GM18858 (cell line): Measurements from ENCODE around the gene DNM2.

Experiments used
- ATAC-seq: cut with Tn5 transposase; IDR thresholded peaks from one replicate; pipeline ENCODE4 v1.9.1; 2021; ENCODE audit not compliant: unreplicated experiment

The DNM2 gene

GRCh38 chr19:10769533-10770491, 51.9 kb downstream of the DNM2 start:
- ATAC-seq: no peak

GRCh38 chr19:10773969-10774368, 56.1 kb downstream of the DNM2 start:
- ATAC-seq: no peak

DNA sequence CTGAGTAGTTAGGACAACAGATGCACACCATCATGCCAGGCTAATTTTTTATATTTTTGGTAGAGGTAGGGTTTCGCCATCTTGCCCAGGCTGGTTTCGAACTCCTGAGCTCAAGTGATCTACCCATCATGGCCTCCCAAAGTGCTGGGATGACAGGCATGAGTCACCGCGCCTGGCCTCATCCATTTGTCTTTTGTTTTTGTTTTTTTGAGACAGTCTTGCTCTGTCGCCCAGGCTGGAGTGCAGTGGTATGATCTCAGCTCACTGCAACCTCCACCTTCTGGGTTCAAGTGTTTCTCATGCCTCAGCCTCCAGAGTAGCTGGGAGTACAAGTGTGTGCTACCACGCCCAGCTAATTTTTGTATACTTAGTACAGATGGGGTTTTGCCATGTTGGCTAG, 57.0 kb downstream of the DNM2 start:
- ATAC-seq: no peak

DNA sequence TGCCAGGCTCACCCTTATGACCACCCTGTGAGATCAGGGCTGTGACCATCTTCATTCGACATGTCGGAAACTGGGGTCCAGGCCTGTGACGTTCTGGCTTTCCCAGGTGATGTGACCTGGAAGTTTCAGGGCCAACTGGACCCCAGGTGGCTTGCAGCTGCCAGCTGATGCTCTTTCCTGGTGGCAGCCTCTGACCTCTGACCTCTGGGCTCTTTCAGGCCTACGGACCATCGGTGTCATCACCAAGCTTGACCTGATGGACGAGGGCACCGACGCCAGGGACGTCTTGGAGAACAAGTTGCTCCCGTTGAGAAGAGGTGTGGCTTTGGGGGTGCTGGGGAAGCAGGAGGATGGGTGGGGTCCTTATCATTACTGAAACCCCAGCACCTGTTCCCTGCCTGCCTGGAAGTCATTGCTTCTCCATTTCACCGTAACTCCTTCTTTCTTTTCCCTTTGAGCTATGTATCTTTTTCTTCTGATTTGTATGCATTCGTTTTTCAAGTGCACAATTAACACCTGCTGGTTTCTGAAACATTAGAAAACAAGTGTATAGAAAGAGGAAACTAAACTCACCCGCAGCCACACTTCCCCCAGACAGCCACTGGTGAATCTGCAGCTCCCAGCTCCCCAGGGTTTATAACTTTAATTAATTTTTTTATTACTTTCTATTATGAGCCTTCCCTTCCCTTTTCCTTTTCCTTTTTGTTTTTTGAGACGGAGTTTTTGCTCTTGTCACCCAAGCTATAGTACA, 59.2 kb downstream of the DNM2 start:
- ATAC-seq: no peak

DNA sequence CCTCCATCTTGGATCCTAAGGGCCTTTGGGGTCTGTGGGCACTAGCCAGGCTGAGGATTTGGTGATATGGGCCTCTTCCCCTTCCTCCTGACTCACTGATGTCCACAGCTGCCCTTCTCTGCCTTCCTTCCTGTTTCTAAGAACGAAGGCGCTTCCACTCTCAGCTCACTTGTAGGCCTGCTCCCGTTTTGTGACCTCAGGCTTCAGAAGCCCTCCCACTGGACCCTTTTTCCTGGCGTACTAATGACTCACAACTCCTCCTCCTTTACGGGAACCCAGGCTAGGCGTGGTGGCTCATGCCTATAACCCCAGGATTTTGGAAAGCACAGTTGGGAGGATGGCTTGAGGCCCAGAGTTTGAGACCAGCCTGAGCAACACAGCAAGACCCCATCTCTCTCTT, 62.5 kb downstream of the DNM2 start:
- ATAC-seq: no peak

- no peak for ATAC-seq
These were observed 64.9 kb downstream of the DNM2 start for GRCh38 chr19:10782795-10783194.

GRCh38 chr19:10784257-10784656, 66.4 kb downstream of the DNM2 start:
- no peak for ATAC-seq

DNA sequence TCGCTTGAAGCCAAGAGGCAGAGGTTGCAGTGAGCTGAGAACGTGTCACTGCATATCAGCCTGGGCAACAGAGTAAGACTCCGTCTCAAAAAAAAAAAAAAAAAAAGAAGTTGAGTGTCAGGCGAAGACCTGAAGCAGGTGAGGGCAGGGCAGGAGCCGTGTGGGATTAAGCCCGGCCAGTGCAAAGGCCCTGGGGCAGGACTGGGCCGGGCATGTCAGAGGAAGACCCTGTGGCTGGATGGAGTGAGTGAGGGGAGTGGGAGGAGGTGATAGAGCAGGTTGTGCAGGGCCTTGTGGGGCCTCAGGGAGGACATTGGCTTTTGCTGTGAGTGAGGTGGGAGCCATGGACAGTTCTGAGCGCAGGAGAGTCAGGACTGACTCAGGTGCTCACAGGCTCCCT, 70.3 kb downstream of the DNM2 start:
- ATAC-seq: no peak

DNA sequence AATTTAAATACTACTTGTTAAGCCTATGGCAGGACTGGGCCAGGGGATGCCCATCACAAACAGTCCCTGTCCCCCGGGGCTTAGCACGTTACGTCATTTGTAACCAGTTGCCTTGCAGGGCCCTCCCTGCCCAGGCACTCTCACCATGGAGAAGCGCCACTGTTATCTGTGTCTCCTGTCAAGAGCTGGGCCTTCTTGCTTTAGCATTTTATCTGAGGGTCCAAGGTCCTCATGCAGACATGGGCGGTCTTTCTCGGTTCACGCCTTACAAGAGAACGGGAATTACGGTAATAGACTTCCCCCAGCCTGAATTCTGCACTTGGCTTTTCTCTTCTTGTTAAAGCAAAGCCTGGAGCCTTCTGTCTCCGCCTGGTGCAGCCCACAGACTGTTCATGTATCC, 72.0 kb downstream of the DNM2 start:
- no peak for ATAC-seq

DNA sequence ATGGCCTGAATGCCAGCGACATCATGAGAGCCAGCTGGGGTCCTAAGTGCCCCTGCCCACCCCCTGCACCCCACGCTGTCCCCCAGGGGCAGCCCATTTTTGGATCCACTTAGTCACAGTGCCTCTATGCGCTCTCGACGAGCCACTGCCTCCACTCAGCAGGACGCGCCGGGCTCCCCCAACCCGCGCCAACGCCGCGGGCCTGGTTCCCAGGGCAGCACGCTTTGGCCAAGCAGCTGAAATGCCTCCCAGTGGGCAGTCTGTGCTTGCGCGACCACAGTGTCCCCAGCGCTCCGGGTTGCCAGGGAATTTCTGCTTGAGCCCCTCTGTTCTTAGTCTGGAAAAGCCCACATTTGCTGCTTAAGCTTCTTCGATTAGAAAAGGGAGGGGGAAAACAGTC, 78.8 kb downstream of the DNM2 start:
- ATAC-seq: no peak

DNA sequence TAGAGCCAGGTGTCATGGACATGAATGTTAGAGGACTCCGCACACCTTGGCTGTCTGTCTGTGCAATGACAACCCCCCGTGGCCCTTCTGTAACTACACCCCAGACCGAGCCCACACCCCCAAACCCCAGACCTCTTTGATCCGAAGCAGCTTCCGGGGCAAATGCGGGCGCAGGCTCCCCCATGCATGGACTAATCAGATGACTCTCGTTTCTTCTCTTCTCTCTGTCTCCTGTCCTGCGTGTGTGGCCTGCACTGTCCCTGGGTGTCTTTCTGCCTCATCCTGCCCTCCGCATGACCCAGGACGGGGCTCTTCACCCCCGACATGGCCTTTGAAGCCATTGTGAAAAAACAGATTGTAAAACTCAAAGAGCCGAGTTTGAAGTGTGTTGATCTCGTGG, 79.2 kb downstream of the DNM2 start:
- ATAC-seq: no peak

DNA sequence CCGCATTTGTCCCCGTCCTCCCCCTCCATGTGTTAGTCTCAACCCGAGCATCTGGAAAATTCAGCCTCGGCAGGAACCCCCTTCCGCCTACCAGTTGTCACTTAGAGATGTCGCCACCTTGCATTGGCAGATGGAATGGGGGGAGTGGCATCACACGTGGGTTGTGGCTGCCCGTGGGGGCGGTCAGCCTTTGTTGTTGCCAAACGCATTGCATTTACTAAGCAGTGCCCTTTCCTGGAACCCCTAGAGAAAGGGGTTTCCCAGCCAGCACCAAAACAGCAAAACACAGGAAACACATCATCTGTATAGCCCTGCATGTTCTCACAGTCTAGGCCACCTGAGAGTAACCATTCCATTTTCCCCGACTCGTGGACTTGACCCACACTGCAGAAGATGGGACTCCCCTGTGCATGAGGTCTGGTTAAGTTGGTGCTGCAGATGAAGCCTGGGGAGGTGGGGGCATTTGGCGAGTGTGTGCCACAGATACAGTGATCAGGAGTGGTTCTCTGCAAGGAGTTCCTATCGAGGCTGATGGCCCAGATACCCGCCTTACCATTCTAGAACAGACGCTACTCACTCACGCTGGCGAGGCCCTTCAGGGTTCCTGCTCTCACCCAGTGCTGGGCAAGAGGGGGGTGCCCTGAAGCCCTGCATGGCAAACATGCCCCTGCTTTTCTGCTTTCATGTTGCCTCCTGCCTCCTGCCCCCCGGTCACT, 79.8 kb downstream of the DNM2 start:
- no peak for ATAC-seq

- no peak for ATAC-seq
These were observed 82.6 kb downstream of the DNM2 start for GRCh38 chr19:10800488-10800887.

DNA sequence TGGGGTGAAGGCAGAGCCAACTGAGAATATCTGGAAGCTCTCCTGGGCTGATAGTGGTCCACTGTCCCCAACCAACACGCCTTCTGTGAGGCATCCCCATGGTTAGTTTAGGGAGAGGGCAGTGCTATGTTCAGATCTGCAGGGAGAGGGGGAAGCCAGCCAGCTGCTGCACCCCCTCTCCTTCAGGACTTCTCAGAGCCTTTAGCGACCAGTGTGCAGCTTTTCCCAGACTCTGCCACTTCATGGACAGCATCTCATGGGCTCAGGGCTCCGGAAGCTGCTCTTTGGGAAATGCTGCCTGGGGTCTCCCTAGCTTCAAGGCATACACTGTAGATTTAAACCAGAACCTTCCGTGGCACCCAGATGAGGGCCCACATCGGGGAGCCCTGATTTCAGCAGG, 84.6 kb downstream of the DNM2 start:
- ATAC-seq: no peak

- ATAC-seq: no peak
These were observed 85.4 kb downstream of the DNM2 start for GRCh38 chr19:10803252-10803651.

DNA sequence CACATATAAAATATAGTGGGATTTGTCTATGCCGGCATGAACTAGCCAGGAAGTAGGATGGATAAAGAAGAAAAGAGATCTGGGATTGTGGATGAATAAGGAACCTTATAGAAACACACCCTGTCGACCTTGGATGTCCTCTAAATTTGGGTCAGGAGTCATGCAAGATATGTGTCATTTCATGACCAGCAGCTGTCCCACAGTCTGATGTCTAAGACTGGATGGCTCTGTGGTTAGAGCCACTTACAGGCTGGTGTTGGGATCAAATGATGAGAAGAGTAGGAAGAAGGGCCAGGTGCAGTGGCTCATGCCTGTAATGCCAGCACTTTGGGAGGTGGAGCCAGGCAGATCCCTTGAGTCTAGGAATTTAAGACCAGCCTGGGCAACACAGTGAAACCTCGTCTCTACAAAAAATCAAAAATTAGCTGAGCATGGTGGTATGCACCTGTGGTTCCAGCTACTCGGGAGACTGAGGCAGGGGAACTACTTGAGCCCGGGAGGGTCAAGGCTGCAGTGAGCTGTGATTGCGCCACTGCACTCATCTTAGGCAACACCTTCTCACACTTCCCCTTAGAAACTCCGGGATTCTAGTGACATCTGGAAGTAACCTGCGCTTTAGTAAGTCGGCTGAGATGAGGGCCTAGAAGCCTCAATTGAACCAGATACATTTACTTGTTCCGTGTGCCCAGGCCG, 87.3 kb downstream of the DNM2 start:
- no peak for ATAC-seq

DNA sequence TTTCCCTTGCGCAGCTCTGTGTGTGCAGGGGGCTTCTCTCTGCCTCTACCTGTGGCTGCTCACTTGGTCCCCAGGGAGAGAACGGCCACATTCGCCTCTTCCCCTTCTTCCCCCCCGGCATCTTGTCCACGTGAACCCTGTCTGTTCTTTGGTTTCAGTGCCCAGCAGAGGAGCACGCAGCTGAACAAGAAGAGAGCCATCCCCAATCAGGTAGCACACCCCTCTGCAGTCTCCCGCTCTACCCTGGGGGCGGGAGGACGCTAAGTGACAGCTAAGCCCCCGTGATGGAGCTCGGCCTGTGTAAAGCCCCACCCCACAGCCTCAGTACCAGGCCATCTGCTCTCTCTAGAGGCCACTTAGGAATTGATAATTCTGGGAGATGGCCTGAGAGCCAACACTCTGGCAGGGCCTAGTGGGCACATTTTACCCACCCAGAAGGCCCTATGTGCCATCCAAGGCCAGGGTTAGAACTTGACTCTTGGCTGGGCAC, 87.9 kb downstream of the DNM2 start:
- ATAC-seq: no peak

DNA sequence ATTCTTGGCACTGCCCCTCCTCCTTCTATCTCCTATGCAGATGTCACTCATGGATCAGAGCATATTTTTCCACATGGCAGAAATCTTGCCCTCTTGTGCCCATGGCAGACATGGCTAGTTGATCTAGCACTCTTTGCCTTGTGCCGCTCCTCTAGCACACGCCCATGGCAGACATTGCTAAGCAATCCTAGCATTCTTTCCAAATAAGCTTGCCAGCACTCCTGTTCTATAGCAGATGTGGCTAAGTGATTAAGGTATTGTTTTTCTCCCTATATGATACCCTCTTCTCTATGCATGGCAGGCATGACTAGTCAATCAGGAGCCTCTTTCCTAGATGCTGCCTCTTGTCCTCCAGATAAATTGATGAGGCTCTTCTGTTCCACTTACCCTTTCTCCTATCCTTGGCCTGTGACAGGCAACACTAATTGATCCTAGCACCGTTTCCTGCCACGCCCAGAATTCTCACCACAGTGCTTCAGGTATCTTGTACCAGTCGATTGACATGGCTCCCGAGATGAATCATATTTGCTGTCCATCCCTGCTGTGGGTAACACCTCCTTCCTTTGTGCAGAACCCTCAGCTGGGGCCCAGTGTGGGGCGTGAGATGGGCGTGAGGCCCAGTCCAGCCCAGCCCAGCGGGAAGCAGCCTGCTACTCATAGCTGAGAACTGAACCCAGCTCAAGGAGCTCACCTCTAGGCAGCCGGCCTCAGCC, 91.2 kb downstream of the DNM2 start:
- ATAC-seq: no peak

- ATAC-seq: no peak
These were observed 91.9 kb downstream of the DNM2 start for GRCh38 chr19:10809651-10810285.
